Prostate gland (tissue), 2 donors: Measurements from ENCODE around the gene PRKG2. TPM values are rescaled to one million over a fixed set of nuclear protein-coding genes. Genes with fewer than 3 reads are reported as not detected.

Experiments used
- DNase-seq: peaks from one replicate; pipeline ENCODE4 v3.0.0-alpha.2; 2019; ENCODE audit warnings: low spot score
- H3K27ac ChIP-seq, 2 donors: fragments of 200-600 bp; sonication (generic); 2 replicates each; pipeline ENCODE4 v1.5.1; 2017 to 2019
- H3K27me3 ChIP-seq: fragments of 200-600 bp; sonication (generic); replicated peaks from 2 replicates; pipeline ENCODE4 v1.5.1; 2019; ENCODE audit not compliant: insufficient read depth
- H3K36me3 ChIP-seq, 2 donors: fragments of 200-600 bp; sonication (generic); 1 replicate in 1 of 2; 2 replicates in 1 of 2; pipeline versions ENCODE4 v1.5.1 to v1.8.1; 2017 to 2019
- H3K4me1 ChIP-seq: fragments of 200-600 bp; sonication (generic); replicated peaks from 2 replicates; pipeline ENCODE4 v1.5.1; 2019
- H3K4me3 ChIP-seq, 2 donors: fragments of 200-600 bp; sonication (generic); 2 replicates each; pipeline ENCODE4 v1.5.1; 2017 to 2019
- H3K9me3 ChIP-seq: fragments of 200-600 bp; sonication (generic); 2 replicates; pipeline ENCODE4 v1.5.1; 2017
- POLR2A ChIP-seq: fragments of 450-650 bp; IDR thresholded peaks from one replicate; pipeline ENCODE4 v1.6.1; 2016; ENCODE audit warnings: antibody characterized with exemption, mild to moderate bottlenecking
- POLR2AphosphoS5 ChIP-seq: sonication (generic); formaldehyde crosslinking; IDR thresholded peaks from one replicate; pipeline ENCODE4 v1.6.1; 2017; ENCODE audit warnings: antibody characterized with exemption
- WGBS: methylation state at CpG from one replicate; pipeline ENCODE4 v1.1.5; 2018; 5-methylcytosine and 5-hydroxymethylcytosine counted together
- intact Hi-C: fragments of 100-400 bp; cut with DNase I; formaldehyde crosslinking; loops from one replicate; pipeline ENCODE4 v1.14.2; 2022
- total RNA-seq, 2 donors: library from RNA; depleted of rRNA; stranded (reverse); fragments of >200 nt; gene quantifications; one replicate each; pipeline ENCODE4 v1.1.0, GENCODE V29; 2016
- TF ChIP-seq, protein P1 (sequence below), 4 experiments: fragments of 200-600 bp in 2 of 4; fragments of 450-650 bp in 2 of 4; sonication (generic) in 2 of 4; IDR thresholded peaks; 1 replicate in 3 of 4; 2 replicates in 1 of 4; pipeline ENCODE4 v1.5.1; 2016 to 2019; ENCODE audit warnings: antibody characterized with exemption in 4 of 4, mild to moderate bottlenecking in 2 of 4, moderate library complexity in 2 of 4

PRKG2 gene
- total RNA-seq, 2 donors from 2014 or later: 5.2 to 8.2 TPM

DNA sequence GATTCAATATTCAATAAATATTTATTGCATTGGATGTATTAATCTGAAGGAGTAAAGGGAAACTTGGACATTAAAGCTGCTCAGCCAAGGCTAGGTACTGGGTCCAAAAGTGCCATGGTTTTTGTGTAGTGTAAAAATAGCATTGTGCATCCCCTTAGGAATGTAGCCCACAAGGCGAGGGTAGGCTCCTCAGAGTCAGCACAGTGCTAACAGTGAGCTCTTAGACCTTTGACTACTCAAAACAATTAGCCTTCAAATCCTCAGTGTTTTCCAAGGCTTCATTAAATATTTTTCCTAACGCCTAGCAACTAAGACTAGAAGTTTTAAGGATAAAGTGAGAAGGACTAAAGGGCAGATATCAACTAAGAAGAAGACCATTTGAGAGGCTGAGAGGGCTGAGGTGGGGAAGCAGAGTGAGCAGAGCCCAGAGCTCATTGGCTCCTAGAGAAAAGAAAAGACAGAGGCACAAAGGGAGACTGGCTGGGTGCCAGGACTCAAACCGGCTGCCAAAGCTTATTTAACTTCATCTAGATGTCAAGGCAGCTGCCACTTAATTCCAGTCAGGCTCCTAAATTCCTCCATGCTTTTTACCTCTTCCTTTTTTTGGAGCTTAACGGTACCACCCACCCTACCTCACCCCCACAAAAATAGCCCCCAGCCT is 17.0 kb downstream of the PRKG2 start:
- Histone ChIP-seq H3K9me3 (no peaks in the 10 kb centered on the region), H3K4me3 (no peak overlapping the region), H3K36me3 (no peaks in the 10 kb centered on the region), H3K27ac (no peak overlapping the region), H3K4me1 (no peaks in the 10 kb centered on the region), H3K27me3 (no peaks in the 10 kb centered on the region)
- no peak for DNase-seq
- intact Hi-C loops: no loop called here
- TF ChIP-seq, protein P1, sequence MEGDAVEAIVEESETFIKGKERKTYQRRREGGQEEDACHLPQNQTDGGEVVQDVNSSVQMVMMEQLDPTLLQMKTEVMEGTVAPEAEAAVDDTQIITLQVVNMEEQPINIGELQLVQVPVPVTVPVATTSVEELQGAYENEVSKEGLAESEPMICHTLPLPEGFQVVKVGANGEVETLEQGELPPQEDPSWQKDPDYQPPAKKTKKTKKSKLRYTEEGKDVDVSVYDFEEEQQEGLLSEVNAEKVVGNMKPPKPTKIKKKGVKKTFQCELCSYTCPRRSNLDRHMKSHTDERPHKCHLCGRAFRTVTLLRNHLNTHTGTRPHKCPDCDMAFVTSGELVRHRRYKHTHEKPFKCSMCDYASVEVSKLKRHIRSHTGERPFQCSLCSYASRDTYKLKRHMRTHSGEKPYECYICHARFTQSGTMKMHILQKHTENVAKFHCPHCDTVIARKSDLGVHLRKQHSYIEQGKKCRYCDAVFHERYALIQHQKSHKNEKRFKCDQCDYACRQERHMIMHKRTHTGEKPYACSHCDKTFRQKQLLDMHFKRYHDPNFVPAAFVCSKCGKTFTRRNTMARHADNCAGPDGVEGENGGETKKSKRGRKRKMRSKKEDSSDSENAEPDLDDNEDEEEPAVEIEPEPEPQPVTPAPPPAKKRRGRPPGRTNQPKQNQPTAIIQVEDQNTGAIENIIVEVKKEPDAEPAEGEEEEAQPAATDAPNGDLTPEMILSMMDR (IDR thresholded peaks at IDR 0.05): no peak
- TF ChIP-seq POLR2AphosphoS5 (no peak), POLR2A (no peak)
- WGBS: 49% methylated on average over 4 of the region's 4 CpGs

DNA sequence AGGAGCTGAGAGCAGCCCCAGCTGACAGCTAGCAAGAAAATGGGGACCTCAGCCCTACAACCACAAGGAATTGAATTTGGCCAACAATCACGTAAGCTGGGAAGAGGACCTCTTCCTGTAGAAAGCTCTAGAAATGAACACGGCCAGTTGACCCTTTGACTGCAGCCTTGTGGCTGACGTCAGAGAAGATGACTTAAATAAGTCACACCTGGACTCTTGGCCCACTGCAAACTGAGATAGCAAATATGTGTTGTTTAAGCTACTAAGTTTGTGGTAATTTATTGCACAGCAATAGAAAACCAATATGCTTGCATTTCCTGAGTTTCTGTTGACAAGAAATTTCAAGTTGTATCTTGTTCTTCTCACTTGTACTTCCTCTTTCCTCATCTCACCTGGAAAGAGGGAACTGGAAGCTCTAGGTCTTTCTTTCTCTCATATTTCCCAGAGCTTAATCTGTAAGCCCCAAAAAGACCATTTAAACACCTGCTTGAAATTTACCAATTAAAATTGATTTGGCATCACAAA is 18.8 kb downstream of the PRKG2 start:
- 63% methylated on average over 3 of the region's 3 CpGs for WGBS
- H3K27me3 ChIP-seq: no peaks in the 10 kb centered on the region
- H3K4me3 ChIP-seq: no peak overlapping the region
- TF ChIP-seq POLR2A: no peak
- TF ChIP-seq POLR2AphosphoS5: no peak
- TF ChIP-seq, protein P1 (IDR thresholded peaks at IDR 0.05): no peak
- no peak overlapping the region for H3K27ac ChIP-seq
- DNase-seq: no peak
- intact Hi-C loops: no loop called here
- H3K4me1 ChIP-seq: no peaks in the 10 kb centered on the region
- no peaks in the 10 kb centered on the region for H3K36me3 ChIP-seq
- no peaks in the 10 kb centered on the region for H3K9me3 ChIP-seq

GRCh38 chr4:81195475-81195874 is 19.5 kb downstream of the PRKG2 start:
- Histone ChIP-seq H3K4me3 (no peak overlapping the region), H3K27ac (no peak overlapping the region), H3K27me3 (no peaks in the 10 kb centered on the region), H3K9me3 (no peaks in the 10 kb centered on the region), H3K36me3 (no peaks in the 10 kb centered on the region), H3K4me1 (no peaks in the 10 kb centered on the region)
- 96% methylated on average over 6 of the region's 6 CpGs for WGBS
- DNase-seq: no peak
- intact Hi-C loops: no loop called here
- TF ChIP-seq POLR2AphosphoS5: no peak
- TF ChIP-seq, protein P1 (IDR thresholded peaks at IDR 0.05): no peak
- no peak for TF ChIP-seq POLR2A

- Histone ChIP-seq H3K27me3 (no peaks in the 10 kb centered on the region), H3K4me1 (no peaks in the 10 kb centered on the region), H3K9me3 (no peaks in the 10 kb centered on the region), H3K36me3 (no peaks in the 10 kb centered on the region), H3K4me3 (no peak overlapping the region), H3K27ac (no peak overlapping the region)
- no peak for DNase-seq
- TF ChIP-seq, protein P1 (IDR thresholded peaks at IDR 0.05): no peak
- TF ChIP-seq POLR2A (no peak), POLR2AphosphoS5 (no peak)
- WGBS: 89% methylated on average over 3 of the region's 3 CpGs
- intact Hi-C loops: no loop called here
Observed at GRCh38 chr4:81194286-81194685, 20.7 kb downstream of the PRKG2 start.

DNA sequence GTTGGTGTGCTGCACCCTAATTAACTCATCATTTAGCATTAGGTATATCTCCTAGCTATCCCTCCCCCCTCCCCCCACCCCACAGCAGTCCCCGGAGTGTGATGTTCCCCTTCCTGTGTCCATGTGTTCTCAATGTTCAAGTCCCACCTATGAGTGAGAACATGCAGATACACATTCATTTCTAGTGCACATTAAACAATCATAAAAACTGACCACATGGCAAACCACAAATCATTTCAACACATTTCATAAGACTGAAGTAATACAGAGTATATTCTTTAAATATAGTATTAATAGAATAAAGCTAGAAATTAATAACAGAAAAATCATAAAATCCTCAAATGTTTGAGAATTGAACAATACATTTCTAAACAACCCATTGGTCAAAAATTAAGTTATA is 34.1 kb downstream of the PRKG2 start:
- WGBS: 54% methylated on average over 1 of the region's 1 CpG
- no peaks in the 10 kb centered on the region for H3K4me1 ChIP-seq
- no peaks in the 10 kb centered on the region for H3K9me3 ChIP-seq
- no peak for DNase-seq
- no peak overlapping the region for H3K27ac ChIP-seq
- TF ChIP-seq POLR2AphosphoS5 (no peak), POLR2A (no peak)
- TF ChIP-seq, protein P1 (IDR thresholded peaks at IDR 0.05): no peak
- H3K36me3 ChIP-seq: no peaks in the 10 kb centered on the region
- H3K27me3 ChIP-seq: no peaks in the 10 kb centered on the region
- intact Hi-C loops: no loop called here
- H3K4me3 ChIP-seq: no peak overlapping the region
